GM12892 (cell line): ENCODE measurements around the gene LCP2.
A peak's percentile ranks its signal among the peaks of the same experiment; 100 is the strongest.

Source experiments
- POLR2A ChIP-seq: IDR thresholded peaks from 2 replicates; pipeline ENCODE4 v1.6.1; 2011; ENCODE audit warnings: low read depth, low read length, control low read depth
- POLR2AphosphoS5 ChIP-seq: IDR thresholded peaks from 2 replicates; pipeline ENCODE4 v1.6.1; 2011; ENCODE audit warnings: low read depth, low read length, control low read depth
- TAF1 ChIP-seq: IDR thresholded peaks from 2 replicates; pipeline ENCODE4 v1.6.1; 2011; ENCODE audit warnings: low read depth, mild to moderate bottlenecking, control low read depth, low read length, borderline replicate concordance

DNA sequence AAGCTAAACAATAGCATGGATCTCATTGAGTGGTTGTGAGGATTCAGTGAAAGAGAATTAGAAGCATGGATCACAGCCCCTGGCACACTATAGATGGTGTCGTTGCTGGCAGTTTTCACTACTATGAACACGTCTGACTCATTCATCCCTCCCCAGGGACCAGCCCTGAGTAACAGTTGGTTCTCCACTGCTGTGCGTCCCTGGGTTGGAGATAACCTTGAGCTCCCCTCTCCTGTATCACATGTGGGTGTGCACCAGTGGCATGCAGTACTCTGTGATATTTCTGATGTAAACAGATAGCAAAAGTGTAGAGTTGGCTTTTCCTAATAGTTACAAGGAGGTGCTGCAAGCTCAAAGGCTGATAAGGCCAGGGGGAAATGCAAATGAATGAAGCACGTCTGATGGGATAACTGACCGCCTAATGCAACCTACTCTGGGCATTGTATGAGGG lies 8.8 kb upstream of the LCP2 start:
- TF ChIP-seq TAF1 (no peak), POLR2AphosphoS5 (peak; percentile 74), POLR2A (peak; percentile 80)
